Fibroblast of skin of scalp (primary cell): ENCODE data around the gene OXCT2.
A peak's percentile ranks its signal among the peaks of the same experiment; 100 is the strongest.

Experiments
- DNase-seq: peaks from one replicate; pipeline ENCODE4 v3.0.0-alpha.2; 2013

Gene OXCT2

GRCh38 chr1:39762550-39763540 lies 8.3 kb downstream of the OXCT2 start:
- no peak for DNase-seq

GRCh38 chr1:39761557-39762260 lies 9.4 kb downstream of the OXCT2 start:
- DNase-seq: no peak

- no peak for DNase-seq
These were observed 10.1 kb downstream of the OXCT2 start for GRCh38 chr1:39761016-39761415.

- no peak for DNase-seq
These were observed 10.8 kb downstream of the OXCT2 start for GRCh38 chr1:39760074-39761008.

GRCh38 chr1:39759436-39759726 lies 11.8 kb downstream of the OXCT2 start:
- peak; percentile 9 for DNase-seq

- DNase-seq: no peak
These were observed 12.4 kb downstream of the OXCT2 start for GRCh38 chr1:39758556-39759435.

GRCh38 chr1:39757501-39757900 lies 13.6 kb downstream of the OXCT2 start:
- DNase-seq: no peak

GRCh38 chr1:39755965-39756659 lies 15.0 kb downstream of the OXCT2 start:
- no peak for DNase-seq

- no peak for DNase-seq
These were observed 16.1 kb downstream of the OXCT2 start for GRCh38 chr1:39754906-39755504.

- DNase-seq: no peak
These were observed 17.1 kb downstream of the OXCT2 start for GRCh38 chr1:39754026-39754570.

GRCh38 chr1:39753132-39754025 lies 17.8 kb downstream of the OXCT2 start:
- DNase-seq: no peak

- DNase-seq: no peak
These were observed 18.4 kb downstream of the OXCT2 start for GRCh38 chr1:39752703-39753102.

- no peak for DNase-seq
These were observed 19.6 kb downstream of the OXCT2 start for GRCh38 chr1:39751595-39751994.

GRCh38 chr1:39745016-39745670 lies 26.0 kb downstream of the OXCT2 start:
- DNase-seq: no peak

GRCh38 chr1:39738622-39739366 lies 32.4 kb downstream of the OXCT2 start, which contains the start of gene PPIE:
Gene PPIE (plus strand): TSS chr1:39738882. CDS start chr1:39738901, 19 bp downstream.
- peak; percentile 92 for DNase-seq

GRCh38 chr1:39737546-39738169 lies 33.5 kb downstream of the OXCT2 start:
- DNase-seq: peak; percentile 86

- no peak for DNase-seq
These were observed 35.4 kb downstream of the OXCT2 start for GRCh38 chr1:39735731-39736130.
